ENCODE results near the gene RUNX1.

The RUNX1 gene

GRCh38 chr21:34877485-34878128 is 171.5 kb downstream of the RUNX1 start:
- Mint-ChIP-seq H3K9me3 (no peaks in the 10 kb centered on the region), H3K4me1 (peaks cover 20% of the 10 kb centered on the region), H3K27me3 (no peaks in the 10 kb centered on the region), H3K27ac (no peak overlapping the region), H3K36me3 (peaks cover 16% of the 10 kb centered on the region), H3K4me3 (no peak overlapping the region)
- DNase-seq (ENCODE audit: low spot score in 2 of 2) (no peak), ATAC-seq (ENCODE audit: low read depth) (no peak)

DNA sequence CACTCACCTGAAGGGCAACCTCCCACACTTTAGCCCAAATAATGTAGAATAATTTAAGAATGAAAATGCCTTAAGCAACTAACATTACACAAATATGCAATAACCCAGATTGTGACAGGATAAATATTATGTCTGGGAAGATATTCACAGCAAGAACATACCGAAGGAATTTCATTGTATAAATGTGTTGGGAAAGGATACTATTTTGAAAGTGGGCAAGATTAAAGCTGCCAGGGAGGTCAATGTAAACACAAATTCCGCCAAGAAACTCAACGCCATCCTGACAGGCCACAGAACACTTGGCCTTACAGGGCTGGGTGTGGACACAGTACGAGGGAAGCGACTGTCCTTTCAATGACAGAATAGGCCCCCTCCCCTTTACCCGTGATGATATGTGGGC is 173.3 kb downstream of the RUNX1 start:
- no peak overlapping the region for H3K4me3 Mint-ChIP-seq
- H3K9me3 Mint-ChIP-seq, result no peaks in the 10 kb centered on the region
- H3K36me3 Mint-ChIP-seq, result peaks cover 19% of the 10 kb centered on the region
- peaks cover 14% of the 10 kb centered on the region for H3K4me1 Mint-ChIP-seq
- ATAC-seq (ENCODE audit: low read depth) (no peak), DNase-seq (ENCODE audit: low spot score in 2 of 2) (no peak)
- peak overlapping the region; percentile 17 for H3K27ac Mint-ChIP-seq
- no peaks in the 10 kb centered on the region for H3K27me3 Mint-ChIP-seq

- H3K9me3 Mint-ChIP-seq, result no peaks in the 10 kb centered on the region
- DNase-seq (ENCODE audit: low spot score in 2 of 2) (no peak), ATAC-seq (ENCODE audit: low read depth) (peak; percentile 92)
- peaks cover 17% of the 10 kb centered on the region for H3K36me3 Mint-ChIP-seq
- peak overlapping the region; percentile 77 for H3K4me3 Mint-ChIP-seq
- peaks cover 14% of the 10 kb centered on the region for H3K4me1 Mint-ChIP-seq
- no peaks in the 10 kb centered on the region for H3K27me3 Mint-ChIP-seq
- H3K27ac Mint-ChIP-seq, result peak overlapping the region; percentile 89
Observed at GRCh38 chr21:34874684-34875513, 174.2 kb downstream of the RUNX1 start.

- no peaks in the 10 kb centered on the region for H3K27me3 Mint-ChIP-seq
- peaks cover 20% of the 10 kb centered on the region for H3K36me3 Mint-ChIP-seq
- H3K4me1 Mint-ChIP-seq, result peaks cover 17% of the 10 kb centered on the region
- no peak overlapping the region for H3K27ac Mint-ChIP-seq
- no peak overlapping the region for H3K4me3 Mint-ChIP-seq
- ATAC-seq (ENCODE audit: low read depth) (no peak), DNase-seq (ENCODE audit: low spot score in 2 of 2) (no peak)
- no peaks in the 10 kb centered on the region for H3K9me3 Mint-ChIP-seq
Observed at GRCh38 chr21:34871026-34871908, 177.8 kb downstream of the RUNX1 start.

- Mint-ChIP-seq H3K9me3 (no peaks in the 10 kb centered on the region), H3K27ac (no peak overlapping the region), H3K4me3 (no peak overlapping the region), H3K27me3 (no peaks in the 10 kb centered on the region), H3K4me1 (peaks cover 22% of the 10 kb centered on the region), H3K36me3 (peaks cover 20% of the 10 kb centered on the region)
- ATAC-seq (ENCODE audit: low read depth), result no peak
- DNase-seq (ENCODE audit: low spot score in 2 of 2), result no peak
Observed at GRCh38 chr21:34870246-34870645, 178.9 kb downstream of the RUNX1 start.

GRCh38 chr21:34869545-34869944 is 179.6 kb downstream of the RUNX1 start:
- Mint-ChIP-seq H3K27ac (no peak overlapping the region), H3K27me3 (no peaks in the 10 kb centered on the region), H3K36me3 (peaks cover 19% of the 10 kb centered on the region), H3K4me1 (peaks cover 23% of the 10 kb centered on the region), H3K4me3 (no peak overlapping the region), H3K9me3 (no peaks in the 10 kb centered on the region)
- DNase-seq (ENCODE audit: low spot score in 2 of 2) (no peak), ATAC-seq (ENCODE audit: low read depth) (no peak)

DNA sequence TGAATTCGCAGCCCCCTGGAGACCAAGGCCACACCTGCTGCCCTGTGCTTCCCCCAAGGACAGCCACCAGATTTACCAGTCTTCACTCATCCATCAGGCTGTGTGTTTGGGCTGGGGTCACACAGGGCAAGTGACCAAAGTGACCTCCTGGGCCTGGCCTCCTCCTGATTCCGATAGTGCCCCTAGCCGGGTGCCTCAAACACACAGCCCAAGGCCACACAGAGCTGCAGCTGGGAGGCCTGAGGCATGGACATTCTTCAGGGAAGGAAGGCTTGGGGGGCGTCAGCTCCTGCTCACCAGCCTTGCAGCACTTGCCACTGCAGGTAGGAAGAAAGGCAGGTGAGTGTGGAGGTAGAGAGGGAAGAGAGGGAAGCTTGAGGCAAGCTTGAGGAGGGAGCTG is 181.3 kb downstream of the RUNX1 start:
- DNase-seq (ENCODE audit: low spot score in 2 of 2) (no peak), ATAC-seq (ENCODE audit: low read depth) (no peak)
- Mint-ChIP-seq H3K27ac (peak overlapping the region; percentile 28), H3K4me3 (no peak overlapping the region), H3K4me1 (peaks cover 20% of the 10 kb centered on the region), H3K9me3 (no peaks in the 10 kb centered on the region), H3K27me3 (no peaks in the 10 kb centered on the region), H3K36me3 (peaks cover 19% of the 10 kb centered on the region)

DNA sequence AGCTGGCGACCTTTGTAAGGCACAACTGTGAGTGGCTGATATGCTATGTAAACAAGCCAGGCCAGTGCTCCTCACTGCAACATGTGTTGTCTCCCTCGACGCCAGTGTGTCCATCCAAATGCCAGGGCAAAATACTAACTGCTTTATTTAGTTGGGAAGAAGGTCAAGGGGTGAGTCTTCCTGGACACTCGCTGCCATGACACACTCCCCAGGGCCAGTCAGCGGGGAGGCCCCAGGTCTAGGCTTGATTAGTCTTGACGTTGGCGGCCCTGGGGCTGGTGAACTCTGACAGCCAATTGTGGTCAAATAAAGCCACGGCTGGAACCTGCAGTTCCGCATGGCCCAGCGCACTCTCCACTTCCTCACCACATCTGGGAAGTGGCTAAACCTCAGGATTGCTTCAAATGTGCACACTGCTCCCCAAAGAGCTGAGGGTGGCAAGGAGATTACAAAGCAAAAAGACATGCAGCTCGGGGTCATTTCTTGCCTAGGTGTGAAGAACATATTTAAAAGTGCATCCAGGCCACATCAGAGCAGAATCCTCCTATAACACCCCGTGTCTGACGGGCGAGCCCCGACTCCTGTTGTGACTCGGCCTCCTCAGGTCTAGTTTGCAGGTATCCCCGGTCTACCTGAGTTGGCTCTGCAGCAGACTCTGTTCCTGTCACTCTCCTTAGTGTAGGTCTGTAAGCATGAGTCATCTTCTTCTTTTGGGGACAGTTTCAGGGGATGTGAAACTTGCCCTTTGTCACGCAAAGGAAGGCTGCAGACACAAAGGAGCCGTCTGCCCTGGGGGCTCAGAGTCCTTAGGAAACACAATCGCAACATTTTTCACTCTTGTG is 183.5 kb downstream of the RUNX1 start:
- Mint-ChIP-seq H3K4me1 (peaks cover 20% of the 10 kb centered on the region), H3K27ac (peak overlapping the region; percentile 61), H3K36me3 (peaks cover 25% of the 10 kb centered on the region), H3K4me3 (peak overlapping the region; percentile 69), H3K9me3 (no peaks in the 10 kb centered on the region), H3K27me3 (no peaks in the 10 kb centered on the region)
- DNase-seq (ENCODE audit: low spot score in 2 of 2) (peak in 1 of 2 donors; percentile 39), ATAC-seq (ENCODE audit: low read depth) (peak; percentile 96)

GRCh38 chr21:34864370-34865149 is 184.5 kb downstream of the RUNX1 start:
- Mint-ChIP-seq H3K9me3 (no peaks in the 10 kb centered on the region), H3K36me3 (peaks cover 29% of the 10 kb centered on the region), H3K27ac (no peak overlapping the region), H3K4me3 (no peak overlapping the region), H3K4me1 (peaks cover 20% of the 10 kb centered on the region), H3K27me3 (no peaks in the 10 kb centered on the region)
- ATAC-seq (ENCODE audit: low read depth) (no peak), DNase-seq (ENCODE audit: low spot score in 2 of 2) (no peak)

DNA sequence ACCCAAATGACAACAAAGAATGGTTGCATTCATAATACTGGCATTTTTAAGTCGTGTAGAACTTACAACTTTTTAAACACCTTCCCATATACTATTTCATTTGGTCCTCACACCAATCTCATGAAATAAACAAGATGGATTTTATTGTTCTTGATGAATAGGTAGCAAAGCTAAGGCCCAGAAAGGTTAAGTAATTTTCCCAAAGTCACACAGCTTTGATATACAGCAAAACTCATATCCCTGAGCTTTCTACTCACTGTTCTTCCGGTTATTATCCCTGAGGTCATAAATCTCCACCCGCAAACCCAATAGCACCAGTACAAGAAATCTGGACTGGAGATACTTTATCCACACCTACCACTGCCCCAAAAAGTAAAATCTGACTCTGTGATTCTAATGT is 186.2 kb downstream of the RUNX1 start:
- Mint-ChIP-seq H3K4me3 (no peak overlapping the region), H3K36me3 (peaks cover 26% of the 10 kb centered on the region), H3K27me3 (no peaks in the 10 kb centered on the region), H3K4me1 (peaks cover 29% of the 10 kb centered on the region), H3K9me3 (no peaks in the 10 kb centered on the region), H3K27ac (no peak overlapping the region)
- DNase-seq (ENCODE audit: low spot score in 2 of 2) (no peak), ATAC-seq (ENCODE audit: low read depth) (no peak)

DNA sequence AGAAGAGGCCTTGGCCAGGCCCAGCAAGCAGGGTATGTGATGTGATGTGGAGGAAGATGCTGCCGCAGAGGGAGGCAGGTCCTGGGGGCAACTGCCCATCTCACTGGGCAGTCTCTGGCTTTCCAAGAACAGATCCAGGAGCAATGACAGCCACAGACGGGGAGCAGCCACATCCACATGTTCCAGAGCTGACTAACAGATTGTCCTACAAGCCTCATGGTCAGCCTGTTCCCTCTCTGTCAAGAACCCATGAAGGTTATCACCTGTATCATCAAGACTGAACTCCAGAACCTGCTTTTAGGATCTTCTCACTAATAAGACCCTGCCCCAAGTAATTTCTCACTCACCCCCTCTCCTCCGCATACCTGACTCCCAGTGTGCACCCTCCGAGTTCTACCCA is 187.8 kb downstream of the RUNX1 start:
- Mint-ChIP-seq H3K36me3 (peaks cover 27% of the 10 kb centered on the region), H3K9me3 (no peaks in the 10 kb centered on the region), H3K27ac (peak overlapping the region; percentile 65), H3K4me1 (peaks cover 38% of the 10 kb centered on the region), H3K4me3 (no peak overlapping the region), H3K27me3 (no peaks in the 10 kb centered on the region)
- ATAC-seq (ENCODE audit: low read depth), result no peak
- no peak for DNase-seq (ENCODE audit: low spot score in 2 of 2)

DNA sequence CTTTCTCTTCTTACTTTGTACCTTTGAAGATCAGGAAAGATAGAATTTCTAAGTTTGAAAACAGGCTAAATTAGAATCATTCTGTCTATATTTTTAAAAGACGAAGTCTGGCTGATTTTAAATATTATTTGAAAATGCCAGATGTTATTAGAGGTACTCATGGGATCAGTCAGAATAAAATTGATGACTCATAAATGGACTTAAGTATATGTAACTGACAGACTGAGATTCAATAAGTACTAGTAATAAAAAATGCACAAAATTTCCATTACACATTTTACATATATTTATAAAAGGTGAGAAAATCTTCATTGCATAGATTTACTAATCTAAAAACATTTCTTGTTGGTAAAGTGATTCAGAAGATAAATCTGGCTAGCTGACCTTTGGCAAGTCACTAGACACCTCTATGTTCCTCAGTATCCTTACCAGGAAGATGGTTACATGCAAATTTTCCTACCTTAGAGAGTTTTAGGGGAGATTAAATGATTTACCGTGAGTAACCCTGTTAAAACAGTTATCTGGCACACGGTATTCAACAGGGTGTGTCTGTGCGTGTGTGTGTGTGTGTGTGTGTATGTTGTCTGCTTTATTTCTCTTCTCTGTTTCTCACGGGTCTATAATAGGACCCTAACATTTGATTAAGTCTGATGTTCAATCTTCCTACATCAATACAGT is 189.0 kb downstream of the RUNX1 start:
- Mint-ChIP-seq H3K27me3 (no peaks in the 10 kb centered on the region), H3K36me3 (peaks cover 29% of the 10 kb centered on the region), H3K4me3 (no peak overlapping the region), H3K4me1 (peaks cover 28% of the 10 kb centered on the region), H3K27ac (no peak overlapping the region), H3K9me3 (no peaks in the 10 kb centered on the region)
- DNase-seq (ENCODE audit: low spot score in 2 of 2) (no peak), ATAC-seq (ENCODE audit: low read depth) (no peak)
